Spinal cord (tissue), 10 donors: Measurements from ENCODE around the gene SOCS6. TPM values are rescaled to one million over a fixed set of nuclear protein-coding genes. Genes with fewer than 3 reads are reported as not detected.

Source experiments
- DNase-seq, 6 donors: peaks; one replicate each; pipeline versions ENCODE4 v3.0.0 to v3.0.0-alpha.2; 2013 to 2015; ENCODE audit warnings: low spot score in 6 of 6, low read depth in 4 of 6
- H3K27ac ChIP-seq: one replicate; pipeline ENCODE4 v1.5.1; 2013; ENCODE audit warnings: low read depth, low read length, control low read depth
- H3K27me3 ChIP-seq: one replicate; pipeline ENCODE4 v1.6.1; 2013; ENCODE audit warnings: low read length; ENCODE audit not compliant: control insufficient read depth, insufficient read depth
- H3K36me3 ChIP-seq: one replicate; pipeline ENCODE4 v1.6.1; 2013; ENCODE audit warnings: low read length; ENCODE audit not compliant: control insufficient read depth, insufficient read depth
- H3K4me1 ChIP-seq: one replicate; pipeline ENCODE4 v1.6.1; 2013; ENCODE audit warnings: low read length; ENCODE audit not compliant: control insufficient read depth, insufficient read depth
- H3K4me3 ChIP-seq: one replicate; pipeline ENCODE4 v1.5.1; 2013; ENCODE audit warnings: low read depth, low read length, control low read depth
- H3K9me3 ChIP-seq: one replicate; pipeline ENCODE4 v1.6.1; 2013; ENCODE audit warnings: low read length; ENCODE audit not compliant: control insufficient read depth, insufficient read depth
- WGBS: methylation state at CpG from one replicate; pipeline ENCODE4 v1.1.5; 2013; ENCODE audit warnings: missing lambda C conversion rate; ENCODE audit not compliant: insufficient coverage; 5-methylcytosine and 5-hydroxymethylcytosine counted together
- polyA plus RNA-seq, 2 donors: library from polyadenylated mRNA; unstranded; fragments of 120-200 nt; gene quantifications; one replicate each; pipeline ENCODE4 v1.2.1, GENCODE V29; 2013; ENCODE audit not compliant: insufficient read length in 2 of 2
- total RNA-seq, 2 donors: library from RNA; depleted of rRNA in 1 of 2; stranded (reverse); fragments of 120-200 nt in 1 of 2; fragments of >200 nt in 1 of 2; gene quantifications; one replicate each; pipeline versions ENCODE4 v1.2.3 to v1.2.4, GENCODE V29; 2013 to 2014
- donor health status: healthy.

Gene SOCS6
- total and polyA plus RNA-seq, 4 donors, result 19.0 to 41.8 (median 29.6) TPM

DNA sequence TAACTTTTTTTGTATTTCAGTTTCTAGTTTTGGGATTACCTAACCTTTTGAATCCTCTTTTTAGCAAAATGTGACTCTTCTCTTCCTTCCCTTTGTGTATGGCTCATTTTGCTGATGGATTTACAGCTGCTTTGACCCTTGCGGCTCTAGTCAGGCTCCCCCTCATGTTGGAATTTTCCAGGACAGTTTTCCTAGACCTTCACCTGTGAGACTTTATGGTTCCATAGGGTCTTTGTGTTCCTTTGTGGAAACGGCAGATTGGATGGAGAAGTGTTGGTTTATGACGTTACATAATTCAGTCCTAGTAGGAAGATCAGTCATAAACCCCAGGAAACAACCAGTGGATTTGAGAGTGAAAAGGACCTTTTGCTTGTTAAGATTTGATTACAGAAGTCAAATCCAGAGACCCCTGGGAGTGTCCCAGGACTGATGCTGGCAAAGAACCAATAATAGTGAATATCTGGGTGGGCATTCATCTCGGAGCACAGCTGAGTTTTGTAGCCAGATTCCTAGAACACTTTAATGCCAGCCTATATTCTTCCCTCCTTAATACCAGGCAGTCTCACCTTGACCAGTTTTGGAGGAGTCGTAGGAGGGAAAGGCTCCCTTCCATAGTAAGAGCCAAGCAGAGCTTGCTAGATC is 42.7 kb downstream of the SOCS6 start:
- 60% methylated on average over 2 of the region's 5 CpGs for WGBS

GRCh38 chr18:70332694-70333093 is 43.8 kb downstream of the SOCS6 start:
- no CpG with 5 or more reads among the region's 1 CpG for WGBS
- DNase-seq, result no peak
- H3K9me3 ChIP-seq, result no peaks in the 10 kb centered on the region
- H3K4me1 ChIP-seq, result no peaks in the 10 kb centered on the region
- H3K4me3 ChIP-seq, result no peak overlapping the region
- no peak overlapping the region for H3K27ac ChIP-seq
- H3K27me3 ChIP-seq, result no peaks in the 10 kb centered on the region
- no peaks in the 10 kb centered on the region for H3K36me3 ChIP-seq

More for the DNA sequence above, 42.7 kb downstream of the SOCS6 start:
- H3K27me3 ChIP-seq, result no peaks in the 10 kb centered on the region
- H3K27ac ChIP-seq, result no peak overlapping the region
- no peak overlapping the region for H3K4me3 ChIP-seq
- H3K36me3 ChIP-seq, result no peaks in the 10 kb centered on the region
- DNase-seq, result no peak
- H3K4me1 ChIP-seq, result no peaks in the 10 kb centered on the region
- no peaks in the 10 kb centered on the region for H3K9me3 ChIP-seq

DNA sequence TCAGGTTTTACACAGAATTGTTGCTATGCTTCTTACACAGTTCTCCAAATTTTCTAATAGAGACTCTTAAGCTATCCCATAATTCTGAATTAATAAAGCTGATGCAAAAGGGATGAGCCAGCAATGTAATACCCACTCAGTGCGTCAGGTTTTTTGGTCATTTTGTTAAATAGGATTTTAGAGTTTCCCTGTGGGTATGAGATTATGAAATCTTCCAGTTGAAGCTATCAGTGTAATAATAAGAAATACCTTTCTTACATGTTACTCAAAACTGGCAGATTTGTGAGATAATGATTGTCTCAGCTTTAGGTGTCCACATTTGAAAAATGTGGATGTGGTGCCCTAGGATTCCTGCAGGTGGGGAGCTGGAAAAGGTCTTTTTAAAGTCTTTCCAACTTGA is 44.5 kb downstream of the SOCS6 start:
- Histone ChIP-seq H3K4me3 (no peak overlapping the region), H3K9me3 (no peaks in the 10 kb centered on the region), H3K27ac (no peak overlapping the region), H3K36me3 (no peaks in the 10 kb centered on the region), H3K27me3 (no peaks in the 10 kb centered on the region), H3K4me1 (no peaks in the 10 kb centered on the region)
- DNase-seq, result no peak
- WGBS, result no CpG with 5 or more reads among the region's 1 CpG

GRCh38 chr18:70333757-70334156 is 44.9 kb downstream of the SOCS6 start:
- no peaks in the 10 kb centered on the region for H3K4me1 ChIP-seq
- H3K27me3 ChIP-seq, result no peaks in the 10 kb centered on the region
- no peak overlapping the region for H3K27ac ChIP-seq
- no peaks in the 10 kb centered on the region for H3K36me3 ChIP-seq
- H3K4me3 ChIP-seq, result no peak overlapping the region
- no peaks in the 10 kb centered on the region for H3K9me3 ChIP-seq
- 50% methylated on average over 2 of the region's 2 CpGs for WGBS
- no peak for DNase-seq

DNA sequence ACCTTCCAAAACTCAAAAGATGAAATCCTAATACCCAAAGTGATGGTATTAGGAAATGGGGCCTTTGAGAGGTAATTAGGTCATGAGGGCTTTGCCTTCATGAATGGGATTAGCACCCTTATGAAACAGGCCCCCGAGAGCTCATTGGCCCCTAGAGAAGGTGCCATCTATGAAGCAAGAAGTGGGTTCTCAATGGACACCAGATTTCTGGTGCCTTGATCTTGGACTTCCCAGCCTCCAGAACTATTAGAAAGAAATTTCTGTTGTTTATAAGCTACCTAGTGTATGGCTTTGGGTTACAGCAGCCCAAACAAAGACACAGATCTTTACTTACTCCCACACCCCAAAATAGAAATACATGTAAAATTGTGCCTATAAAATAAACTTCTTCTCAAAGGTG is 45.4 kb downstream of the SOCS6 start:
- H3K9me3 ChIP-seq, result no peaks in the 10 kb centered on the region
- H3K27ac ChIP-seq, result no peak overlapping the region
- no peaks in the 10 kb centered on the region for H3K36me3 ChIP-seq
- no CpG with 5 or more reads among the region's 1 CpG for WGBS
- H3K4me1 ChIP-seq, result no peaks in the 10 kb centered on the region
- no peak for DNase-seq
- H3K27me3 ChIP-seq, result no peaks in the 10 kb centered on the region
- no peak overlapping the region for H3K4me3 ChIP-seq

DNA sequence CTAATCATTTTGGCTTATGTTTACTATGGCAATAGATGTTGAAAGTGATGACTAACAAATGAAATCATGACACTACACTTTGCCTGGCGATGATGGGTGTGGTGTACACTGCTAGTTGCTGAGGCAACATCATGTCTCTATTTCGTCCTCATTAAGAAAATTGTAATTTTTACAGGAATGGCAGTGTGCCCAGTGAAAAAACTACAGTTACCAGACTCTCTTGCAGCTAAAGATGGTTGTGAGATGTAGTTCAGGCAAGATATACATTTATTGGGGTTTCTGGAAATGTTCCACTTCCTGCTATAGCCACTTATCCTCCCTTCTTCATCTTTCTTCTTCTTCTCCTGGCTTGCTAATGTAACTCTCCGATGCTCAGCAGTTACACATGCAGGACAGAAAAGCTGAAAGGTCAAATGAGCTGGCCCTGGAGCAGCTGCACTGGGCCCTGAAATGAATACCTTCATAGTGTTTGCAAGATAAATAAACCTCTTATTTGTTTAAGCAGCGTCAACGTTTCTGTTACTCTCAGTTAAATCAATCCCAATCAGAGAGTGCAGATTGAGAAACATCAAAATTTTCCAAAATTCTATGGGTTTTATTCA is 46.0 kb downstream of the SOCS6 start:
- H3K36me3 ChIP-seq, result no peaks in the 10 kb centered on the region
- DNase-seq, result no peak
- no peaks in the 10 kb centered on the region for H3K4me1 ChIP-seq
- 80% methylated on average over 2 of the region's 5 CpGs for WGBS
- no peaks in the 10 kb centered on the region for H3K9me3 ChIP-seq
- H3K4me3 ChIP-seq, result no peak overlapping the region
- H3K27ac ChIP-seq, result no peak overlapping the region
- H3K27me3 ChIP-seq, result no peaks in the 10 kb centered on the region

DNA sequence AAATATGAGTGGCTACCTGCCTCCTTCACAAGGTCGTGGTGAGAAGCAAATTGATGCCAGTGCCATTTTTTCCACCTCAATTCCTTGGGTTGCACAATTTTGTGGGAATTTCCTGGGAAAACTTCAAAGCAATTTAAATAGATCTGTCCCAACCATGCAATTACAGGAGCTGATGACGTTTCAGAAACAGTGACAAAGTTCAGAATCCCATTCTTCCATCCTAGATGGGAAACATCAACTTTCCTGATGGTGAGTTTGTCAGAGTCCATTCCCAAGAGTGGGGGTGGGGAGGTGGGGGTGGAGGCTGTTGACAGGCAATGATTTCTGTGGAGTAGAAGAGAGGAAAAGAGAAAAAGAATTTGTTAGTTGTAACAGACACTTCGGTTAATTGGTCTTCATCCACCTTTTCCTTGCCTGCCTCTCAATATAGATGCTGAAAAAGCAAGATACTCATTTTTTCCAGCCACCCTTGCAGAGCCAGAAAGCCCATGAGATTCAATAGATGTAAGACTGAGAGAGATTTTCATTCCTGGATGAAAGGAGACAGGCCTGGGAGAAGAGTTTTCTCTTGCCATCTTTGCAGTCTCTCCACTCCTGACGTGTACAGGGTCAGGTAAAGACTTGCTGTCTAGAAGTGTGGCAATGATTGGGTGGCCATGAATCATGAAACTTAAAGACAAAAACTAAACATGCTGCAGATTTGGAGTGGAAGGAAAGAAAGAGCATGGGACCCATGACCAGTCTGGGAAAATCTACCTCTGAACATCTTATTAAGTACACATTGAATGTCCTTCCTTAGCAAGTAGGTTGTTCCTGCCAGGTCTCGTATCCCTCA is 47.3 kb downstream of the SOCS6 start:
- H3K4me3 ChIP-seq, result no peak overlapping the region
- H3K9me3 ChIP-seq, result no peaks in the 10 kb centered on the region
- no peaks in the 10 kb centered on the region for H3K27me3 ChIP-seq
- 100% methylated on average over 1 of the region's 5 CpGs for WGBS
- H3K36me3 ChIP-seq, result no peaks in the 10 kb centered on the region
- H3K4me1 ChIP-seq, result no peaks in the 10 kb centered on the region
- no peak overlapping the region for H3K27ac ChIP-seq
- no peak for DNase-seq

- Histone ChIP-seq H3K4me1 (no peaks in the 10 kb centered on the region), H3K4me3 (no peak overlapping the region), H3K36me3 (no peaks in the 10 kb centered on the region), H3K9me3 (no peaks in the 10 kb centered on the region), H3K27ac (no peak overlapping the region), H3K27me3 (no peaks in the 10 kb centered on the region)
- no peak for DNase-seq
- WGBS, result no CpG with 5 or more reads among the region's 4 CpGs
Observed at GRCh38 chr18:70337139-70337972, 48.5 kb downstream of the SOCS6 start.

DNA sequence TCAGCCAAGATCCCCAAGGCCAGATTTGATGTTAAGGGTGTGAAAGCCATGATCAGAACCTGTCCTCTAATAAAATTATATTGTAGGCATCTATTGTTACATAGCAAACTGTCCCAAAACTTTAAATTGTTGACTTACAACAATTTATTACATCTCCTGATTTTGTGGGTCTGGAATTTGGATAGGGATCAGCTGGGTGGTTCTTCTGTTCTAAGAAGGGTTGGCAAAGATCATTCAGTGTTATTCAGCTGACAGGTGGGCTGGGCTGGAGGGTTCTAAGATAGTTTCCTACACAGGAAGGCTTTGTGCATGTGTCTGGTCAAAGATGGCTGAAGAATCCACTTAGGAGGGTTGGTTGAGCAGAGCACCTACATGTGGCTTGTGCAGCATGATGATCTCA is 50.0 kb downstream of the SOCS6 start:
- Histone ChIP-seq H3K36me3 (no peaks in the 10 kb centered on the region), H3K27me3 (no peaks in the 10 kb centered on the region), H3K9me3 (no peaks in the 10 kb centered on the region), H3K4me3 (no peak overlapping the region), H3K4me1 (no peaks in the 10 kb centered on the region), H3K27ac (no peak overlapping the region)
- no peak for DNase-seq
